ENCODE results near the gene PCSK9. TPM values are rescaled to one million over a fixed set of nuclear protein-coding genes. Genes with fewer than 3 reads are reported as not detected.
A peak's percentile ranks its signal among the peaks of the same experiment; 100 is the strongest.

The PCSK9 gene
- total and polyA plus RNA-seq, 9 of the 15 experiments (the other 6 are each of a cell fraction or from before 2014, with no cell fraction given), result 3.2 to 58.6 (median 24.7) TPM

GRCh38 chr1:54996359-54996868 lies 42.9 kb upstream of the PCSK9 start (continued):
- TF ChIP-seq STAG1 (CRISPR knock-in tag; IDR thresholded peaks at IDR 0.05; ENCODE audit: borderline replicate concordance), result peak; percentile 47; the same call in 1 of the 2 replicates
- TF ChIP-seq ZNF740 (CRISPR knock-in tag; IDR thresholded peaks at IDR 0.05), result 0 out of 2 replicates have a peak, but pooled peaks have one; percentile 22
- no peak for TF ChIP-seq ZNF740 (tag; IDR thresholded peaks at IDR 0.05)
- TF ChIP-seq JUND (IDR thresholded peaks at IDR 0.05; ENCODE audit: borderline replicate concordance, low read depth, low read length), result peak; percentile 55; the same call in 1 of the 2 replicates
- no peak for TF ChIP-seq JUND (tag; IDR thresholded peaks at IDR 0.05; ENCODE audit: borderline replicate concordance, low read depth, low read length)
- peak; percentile 69; the same call in 1 of the 2 replicates for TF ChIP-seq HDAC2 (IDR thresholded peaks at IDR 0.05)
- TF ChIP-seq CBX1 (IDR thresholded peaks at IDR 0.05; ENCODE audit: low read depth), result peak; percentile 96; the same call in 1 of the 2 replicates
- no peak for TF ChIP-seq ATF2 (CRISPR knock-in tag; IDR thresholded peaks at IDR 0.05)
- TF ChIP-seq MAZ (CRISPR knock-in tag; conservative IDR thresholded peaks at IDR 0.05 in 1 of 2, IDR thresholded peaks at IDR 0.05 in 1 of 2), result peak; percentile 42 to 83
- 0 out of 4 replicates have a peak, but pooled peaks of 1 of the 2 experiments have one; percentile 21 for TF ChIP-seq ZMIZ1 (IDR thresholded peaks at IDR 0.05; ENCODE audit: low read depth in 2 of 2, low read length in 2 of 2)
- no peak for TF ChIP-seq ZNF57 (CRISPR knock-in tag; IDR thresholded peaks at IDR 0.05)
- peak; percentile 50; the same call in 1 of the 2 replicates for TF ChIP-seq ESRRA (IDR thresholded peaks at IDR 0.05; ENCODE audit: borderline replicate concordance, low read depth)
- no peak for TF ChIP-seq ZNF584 (CRISPR knock-in tag; IDR thresholded peaks at IDR 0.05; ENCODE audit: low read depth)
- peak in 1 of 3 experiments; percentile 56 for TF ChIP-seq YY1 (IDR thresholded peaks at IDR 0.05; ENCODE audit: borderline replicate concordance in 1 of 3, control insufficient read depth in 1 of 3, extremely low read depth in 1 of 3, insufficient read depth in 3 of 3, insufficient read length in 1 of 3, insufficient replicate concordance in 2 of 3, low read depth in 1 of 3, low read length in 2 of 3)
- 0 out of 2 replicates have a peak, but pooled peaks have one; percentile 21 for TF ChIP-seq SP1 (CRISPR knock-in tag; IDR thresholded peaks at IDR 0.05)
- peak; percentile 54; the same call in 1 of the 2 replicates for TF ChIP-seq GABPB1 (CRISPR knock-in tag; IDR thresholded peaks at IDR 0.05)
- TF ChIP-seq MYC (IDR thresholded peaks at IDR 0.05; ENCODE audit: low read depth, low read length), result no peak
- no peak for TF ChIP-seq MYC (CRISPR knock-in tag; IDR thresholded peaks at IDR 0.05; ENCODE audit: borderline replicate concordance, low read depth)
- TF ChIP-seq RAD21 (CRISPR knock-in tag; conservative IDR thresholded peaks at IDR 0.05 in 1 of 2, IDR thresholded peaks at IDR 0.05 in 1 of 2), result peak; percentile 90 to 94
- TF ChIP-seq EGR1 (conservative IDR thresholded peaks at IDR 0.05), result peak; percentile 8; the same call in 1 of the 2 replicates
- TF ChIP-seq SMARCA5 (IDR thresholded peaks at IDR 0.05), result peak; percentile 91
- no peak for TF ChIP-seq ZNF644 (tag; IDR thresholded peaks at IDR 0.05; ENCODE audit: low read depth)
